HCT116 (cell line): Measurements from ENCODE around the gene STRN3. TPM values are rescaled to one million over a fixed set of nuclear protein-coding genes. Genes with fewer than 3 reads are reported as not detected.

ENCODE experiments used
- ATAC-seq: fragments of 200-7000 bp; cut with Tn5 transposase; 2 replicates; pipeline ENCODE4 v1.9.1; 2020; ENCODE audit warnings: mild to moderate bottlenecking, moderate library complexity
- BruUV-seq: library from RNA; stranded (reverse); fragments of 400-500 nt; replicated peaks from 2 replicates; lab custom pipeline; 2021; lab: Mats Ljungman, UMichigan
- CTCF ChIA-PET: fragments of 300-600 bp; sonication (Branson Sonifier 250); formaldehyde crosslinking; loops from one replicate; lab custom pipeline; 2021; ENCODE audit warnings: antibody characterized with exemption; lab: Charles Lee
- POLR2A ChIA-PET: fragments of 300-600, 350-600 bp; sonication (Branson Sonifier 250); formaldehyde crosslinking; loops from one replicate; lab custom pipeline; 2021; ENCODE audit warnings: antibody characterized with exemption; lab: Charles Lee
- RAD21 ChIA-PET, 2 experiments: fragments of 300-600 bp; sonication (Branson Sonifier 250); formaldehyde crosslinking; loops; one replicate each; lab custom pipeline; 2023; ENCODE audit warnings: low total read pairs in 2 of 2; ENCODE audit not compliant: uncharacterized antibody in 2 of 2, unreplicated experiment in 2 of 2, low non-redundant PET in 1 of 2; lab: Charles Lee
- DNase-seq: peaks from one replicate; pipeline ENCODE4 v3.0.0-alpha.2; 2010; ENCODE audit warnings: low read depth, low spot score
- H2AFZ ChIP-seq: fragments of 200-600 bp; shearing (Covaris generic), sonication (generic); 2 replicates; pipeline ENCODE4 v1.6.1; 2017; ENCODE audit warnings: low read depth, mixed run types, mixed read lengths, antibody characterized with exemption, low read length; ENCODE audit not compliant: poor library complexity, severe bottlenecking
- H3K27ac ChIP-seq: 2 replicates; pipeline ENCODE4 v1.5.1; 2012; ENCODE audit warnings: low read depth, low read length
- H3K27me3 ChIP-seq: fragments of 200-600 bp; sonication (generic); 2 replicates; pipeline ENCODE4 v1.6.1; 2016; ENCODE audit warnings: mixed run types, low read length, mixed read lengths; ENCODE audit not compliant: insufficient read depth
- H3K36me3 ChIP-seq, 2 experiments: fragments of 200-500 bp in 1 of 2; fragments of 200-600 bp in 1 of 2; sonication (Bioruptor generic) in 1 of 2; sonication (generic) in 1 of 2; 2 replicates each; pipeline versions ENCODE4 v1.5.1 to v1.6.1; 2014 to 2016; ENCODE audit warnings: low read length in 2 of 2, inconsistent platforms in 1 of 2, mixed read lengths in 1 of 2, mixed run types in 1 of 2; ENCODE audit not compliant: insufficient read depth in 2 of 2, control insufficient read depth in 1 of 2
- H3K4me1 ChIP-seq, 2 experiments: fragments of 200-600 bp in 1 of 2; sonication (generic) in 1 of 2; 2 replicates each; pipeline versions ENCODE4 v1.5.1 to v1.6.1; 2012 to 2017; ENCODE audit warnings: low read length in 2 of 2, inconsistent platforms in 1 of 2, mild to moderate bottlenecking in 1 of 2, mixed read lengths in 1 of 2, mixed run types in 1 of 2, moderate library complexity in 1 of 2; ENCODE audit not compliant: insufficient read depth in 2 of 2, control insufficient read depth in 1 of 2
- H3K4me2 ChIP-seq: fragments of 200-600 bp; sonication (generic); 2 replicates; pipeline ENCODE4 v1.6.1; 2017; ENCODE audit warnings: mixed run types, low read length, mixed read lengths
- H3K4me3 ChIP-seq, 2 experiments: fragments of 200-600 bp in 1 of 2; sonication (generic) in 1 of 2; replicated peaks in 1 of 2; 2 replicates each; pipeline ENCODE4 v1.5.1; 2011 to 2016; ENCODE audit warnings: low read length in 2 of 2, control low read depth in 1 of 2, low read depth in 1 of 2, mild to moderate bottlenecking in 1 of 2, mixed read lengths in 1 of 2, mixed run types in 1 of 2
- H3K79me2 ChIP-seq: fragments of 200-600 bp; sonication (generic); 2 replicates; pipeline ENCODE4 v1.6.1; 2017; ENCODE audit warnings: mild to moderate bottlenecking, mixed run types, low read length, moderate library complexity, mixed read lengths; ENCODE audit not compliant: insufficient read depth
- H3K9ac ChIP-seq: fragments of 200-600 bp; sonication (generic); 2 replicates; pipeline ENCODE4 v1.6.1; 2016; ENCODE audit warnings: low read length, mixed read lengths
- H3K9me2 ChIP-seq: fragments of 200-600 bp; sonication (generic), shearing (Covaris generic); 2 replicates; pipeline ENCODE4 v1.6.1; 2017; ENCODE audit warnings: mixed run types, mild to moderate bottlenecking, moderate library complexity; ENCODE audit not compliant: insufficient read depth
- H3K9me3 ChIP-seq, 2 experiments: fragments of 200-500 bp in 1 of 2; fragments of 200-600 bp in 1 of 2; sonication (Bioruptor generic) in 1 of 2; sonication (generic) in 1 of 2; 2 replicates each; pipeline ENCODE4 v1.6.1; 2014 to 2017; ENCODE audit warnings: low read length in 2 of 2, mixed read lengths in 2 of 2, inconsistent platforms in 1 of 2, low read depth in 1 of 2, mild to moderate bottlenecking in 1 of 2, mixed run types in 1 of 2, moderate library complexity in 1 of 2; ENCODE audit not compliant: control insufficient read depth in 1 of 2, insufficient read depth in 1 of 2
- H4K20me1 ChIP-seq: fragments of 200-600 bp; sonication (generic), shearing (Covaris generic); 2 replicates; pipeline ENCODE4 v1.6.1; 2017; ENCODE audit warnings: mixed run types, mild to moderate bottlenecking, moderate library complexity; ENCODE audit not compliant: insufficient read depth
- ATF3 ChIP-seq: IDR thresholded peaks from 2 replicates; pipeline ENCODE4 v1.6.1; 2012
- CEBPB ChIP-seq: IDR thresholded peaks from 2 replicates; pipeline ENCODE4 v1.6.1; 2012; ENCODE audit warnings: low read depth
- ELF1 ChIP-seq: IDR thresholded peaks from 2 replicates; pipeline ENCODE4 v1.6.1; 2012; ENCODE audit warnings: low read depth, borderline replicate concordance
- POLR2A ChIP-seq: IDR thresholded peaks from 2 replicates; pipeline ENCODE4 v1.7.0; 2011; ENCODE audit warnings: borderline replicate concordance; ENCODE audit not compliant: insufficient read depth, insufficient read length; ENCODE audit errors: extremely low read depth
- REST ChIP-seq: IDR thresholded peaks from 2 replicates; pipeline ENCODE4 v1.6.1; 2012; ENCODE audit warnings: low read depth
- SP1 ChIP-seq: IDR thresholded peaks from 2 replicates; pipeline ENCODE4 v1.6.1; 2012; ENCODE audit warnings: low read depth
- SRF ChIP-seq: IDR thresholded peaks from 2 replicates; pipeline ENCODE4 v1.6.1; 2012; ENCODE audit warnings: low read depth
- TCF7L2 ChIP-seq: IDR thresholded peaks from 2 replicates; pipeline ENCODE4 v1.7.0; 2011; ENCODE audit warnings: borderline replicate concordance, inconsistent platforms; ENCODE audit not compliant: insufficient read depth, insufficient read length; ENCODE audit errors: extremely low read depth
- YY1 ChIP-seq: IDR thresholded peaks from 2 replicates; pipeline ENCODE4 v1.6.1; 2011; ENCODE audit warnings: low read length, low read depth, moderate library complexity, mild to moderate bottlenecking; ENCODE audit not compliant: insufficient replicate concordance; ENCODE audit errors: extremely low read depth
- ZBTB33 ChIP-seq: IDR thresholded peaks from 2 replicates; pipeline ENCODE4 v1.6.1; 2011; ENCODE audit warnings: mild to moderate bottlenecking, low read length, moderate library complexity; ENCODE audit not compliant: insufficient replicate concordance; ENCODE audit errors: extremely low read depth
- ZFX ChIP-seq: fragments of 450-650 bp; IDR thresholded peaks from 2 replicates; pipeline ENCODE4 v1.6.1; 2017
- ZNF274 ChIP-seq: fragments of 200-500 bp; sonication (Bioruptor generic); IDR thresholded peaks from 2 replicates; pipeline ENCODE4 v1.6.1; 2014; ENCODE audit warnings: mild to moderate bottlenecking, low read depth, low read length, inconsistent platforms
- intact Hi-C: fragments of 100-400 bp; cut with micrococcal nuclease; formaldehyde crosslinking; loops from 2 replicates; pipeline ENCODE4 v1.10.0; 2022
- total RNA-seq: library from RNA; stranded (reverse); gene quantifications from one replicate; pipeline ENCODE4 v1.2.1, GENCODE V29; 2021; ENCODE audit not compliant: unreplicated experiment

STRN3 gene
- total RNA-seq, 1 experiment from 2014 or later = 43.4 TPM

GRCh38 chr14:31003284-31003683 lies 22.9 kb downstream of the STRN3 start:
- POLR2A ChIA-PET = no interaction called here
- Histone ChIP-seq H3K79me2 (peaks cover 95% of the 10 kb centered on the region), H4K20me1 (0 out of 2 replicates have a peak, but pooled peaks cover 3% of the 10 kb centered on the region), H3K27ac (no peak overlapping the region), H2AFZ (no peak overlapping the region), H3K4me2 (no peak overlapping the region), H3K9me3 (no peaks in the 10 kb centered on the region), H3K9me2 (no peaks in the 10 kb centered on the region), H3K9ac (no peak overlapping the region)
- BruUV-seq = no TSS peak
- DNase-seq (no peak), ATAC-seq (no peak)
- RAD21 ChIA-PET = no interaction called here
- intact Hi-C loops = no loop called here
- CTCF ChIA-PET = no interaction called here
- no peak for TF ChIP-seq ELF1
- TF ChIP-seq CEBPB = no peak
- no peak for TF ChIP-seq ZBTB33
- no peak for TF ChIP-seq POLR2A
- TF ChIP-seq, all 23 proteins: peak for 0
- Histone ChIP-seq H3K4me3 (no peak overlapping the region), H3K36me3 (no peaks in the 10 kb centered on the region; a peak in 2 of 4 replicates), H3K4me1 (peaks cover 9 to 11% of the 10 kb centered on the region in 2 experiments; a peak in 2 of 4 replicates), H3K27me3 (no peaks in the 10 kb centered on the region)

- H3K36me3 ChIP-seq = no peaks in the 10 kb centered on the region; a peak in 2 of 4 replicates
- TF ChIP-seq TCF7L2 = no peak
- no peak for TF ChIP-seq ZFX
- TF ChIP-seq YY1 = no peak
- TF ChIP-seq SP1 = no peak
- TF ChIP-seq ZBTB33 = no peak
- TF ChIP-seq REST = no peak
- no peak for TF ChIP-seq ATF3
- TF ChIP-seq SRF = no peak
- TF ChIP-seq ZNF274 = no peak
- TF ChIP-seq POLR2A = no peak
Measured at GRCh38 chr14:31001339-31001658, 24.9 kb downstream of the STRN3 start.

More at GRCh38 chr14:31001339-31001658, 24.9 kb downstream of the STRN3 start:
- H3K27ac ChIP-seq = no peak overlapping the region
- H3K9me2 ChIP-seq = no peaks in the 10 kb centered on the region
- H3K27me3 ChIP-seq = no peaks in the 10 kb centered on the region
- RAD21 ChIA-PET = no interaction called here
- intact Hi-C loops = no loop called here
- H2AFZ ChIP-seq = no peak overlapping the region
- POLR2A ChIA-PET = no interaction called here
- no peak for ATAC-seq
- no peak overlapping the region for H3K4me2 ChIP-seq
- peaks cover 95% of the 10 kb centered on the region for H3K79me2 ChIP-seq
- peaks cover 11 to 20% of the 10 kb centered on the region in 2 experiments; a peak in 3 of 4 replicates for H3K4me1 ChIP-seq
- no peaks in the 10 kb centered on the region for H3K9me3 ChIP-seq
- DNase-seq = no peak
- CTCF ChIA-PET = no interaction called here
- H3K9ac ChIP-seq = no peak overlapping the region
- H3K4me3 ChIP-seq = no peak overlapping the region
- peaks cover 6% of the 10 kb centered on the region; the same call in 1 of the 2 replicates for H4K20me1 ChIP-seq
- BruUV-seq = no TSS peak
